Measurements from ENCODE around the gene ABHD6.
"Not testable (repeated sequence)": the region's sequence is repeated elsewhere in the genome, so short reads cannot be mapped to it uniquely, and the experiment has no call there.

Gene ABHD6

GRCh38 chr3:58339146-58339545 is 101.6 kb downstream of the ABHD6 start:
- not testable (repeated sequence) for H3K4me3 Mint-ChIP-seq, DNase-seq, H3K9me3 Mint-ChIP-seq, H3K27ac Mint-ChIP-seq, H3K27me3 Mint-ChIP-seq
- Mint-ChIP-seq H3K36me3 (ENCODE audit: low read depth) (peaks cover 64% of the 10 kb centered on the region), H3K4me1 (ENCODE audit: low read depth) (peaks cover 30% of the 10 kb centered on the region)

GRCh38 chr3:58340594-58341244 is 103.1 kb downstream of the ABHD6 start:
- H3K9me3 Mint-ChIP-seq: no peaks in the 10 kb centered on the region
- peaks cover 62% of the 10 kb centered on the region for H3K36me3 Mint-ChIP-seq (ENCODE audit: low read depth)
- peaks cover 19% of the 10 kb centered on the region for H3K4me1 Mint-ChIP-seq (ENCODE audit: low read depth)
- no peak overlapping the region for H3K27ac Mint-ChIP-seq
- DNase-seq: no peak
- no peak overlapping the region for H3K4me3 Mint-ChIP-seq
- H3K27me3 Mint-ChIP-seq: no peaks in the 10 kb centered on the region

- Mint-ChIP-seq H3K27ac (no peak overlapping the region), H3K4me1 (ENCODE audit: low read depth) (peaks cover 20% of the 10 kb centered on the region), H3K27me3 (no peaks in the 10 kb centered on the region), H3K4me3 (no peak overlapping the region), H3K9me3 (no peaks in the 10 kb centered on the region), H3K36me3 (ENCODE audit: low read depth) (peaks cover 57% of the 10 kb centered on the region)
- no peak for DNase-seq
Measured at GRCh38 chr3:58341376-58341775, 103.8 kb downstream of the ABHD6 start.

- Mint-ChIP-seq H3K9me3 (no peaks in the 10 kb centered on the region), H3K4me3 (no peak overlapping the region), H3K27ac (no peak overlapping the region), H3K27me3 (no peaks in the 10 kb centered on the region), H3K36me3 (ENCODE audit: low read depth) (peaks cover 53% of the 10 kb centered on the region), H3K4me1 (ENCODE audit: low read depth) (peaks cover 25% of the 10 kb centered on the region)
- no peak for DNase-seq
Measured at GRCh38 chr3:58342676-58343075, 105.1 kb downstream of the ABHD6 start.

All from activated T-cell treated with anti-CD3 and anti-CD28 coated beads, Interleukin-2, amount 50 U/mL, for 24 hours (primary cell).